Mucosa of rectum (tissue), 2 donors: Measurements from ENCODE around the gene SPAG17.

Source experiments
- H3K27ac ChIP-seq, 2 donors: one replicate each; pipeline ENCODE4 v1.7.0; 2013; ENCODE audit warnings: inconsistent platforms in 2 of 2, low read depth in 2 of 2, low read length in 2 of 2
- H3K27me3 ChIP-seq, 2 donors: one replicate each; pipeline ENCODE4 v1.7.0; 2013; ENCODE audit warnings: low read length in 2 of 2; ENCODE audit not compliant: control insufficient read depth in 2 of 2, insufficient read depth in 2 of 2
- H3K36me3 ChIP-seq, 2 donors: one replicate each; pipeline ENCODE4 v1.7.0; 2013; ENCODE audit warnings: low read length in 2 of 2; ENCODE audit not compliant: control insufficient read depth in 2 of 2, insufficient read depth in 2 of 2
- H3K4me1 ChIP-seq, 2 donors: one replicate each; pipeline ENCODE4 v1.7.0; 2013; ENCODE audit warnings: low read length in 2 of 2, mild to moderate bottlenecking in 1 of 2; ENCODE audit not compliant: control insufficient read depth in 2 of 2, insufficient read depth in 2 of 2
- H3K4me3 ChIP-seq, 2 donors: one replicate each; pipeline ENCODE4 v1.7.0; 2013; ENCODE audit warnings: low read length in 2 of 2
- H3K9ac ChIP-seq, 2 donors: one replicate each; pipeline ENCODE4 v1.7.0; 2013; ENCODE audit warnings: low read length in 2 of 2, low read depth in 1 of 2, mild to moderate bottlenecking in 1 of 2
- H3K9me3 ChIP-seq, 2 donors: one replicate each; pipeline ENCODE4 v1.7.0; 2013; ENCODE audit warnings: low read length in 2 of 2; ENCODE audit not compliant: control insufficient read depth in 2 of 2
- donor health status: healthy.
- donor health status: Normal muscosa, but diverticular disease.

SPAG17 gene

GRCh38 chr1:118043624-118044023 lies 141.4 kb downstream of the SPAG17 start:
- no peak overlapping the region for H3K27ac ChIP-seq
- H3K9ac ChIP-seq: no peak overlapping the region
- H3K4me3 ChIP-seq: no peak overlapping the region
- H3K27me3 ChIP-seq: no peaks in the 10 kb centered on the region
- no peaks in the 10 kb centered on the region for H3K9me3 ChIP-seq
- H3K4me1 ChIP-seq: no peaks in the 10 kb centered on the region
- H3K36me3 ChIP-seq: no peaks in the 10 kb centered on the region

GRCh38 chr1:118042501-118042900 lies 142.5 kb downstream of the SPAG17 start:
- Histone ChIP-seq H3K9me3 (no peaks in the 10 kb centered on the region), H3K9ac (no peak overlapping the region), H3K27ac (no peak overlapping the region), H3K4me1 (no peaks in the 10 kb centered on the region), H3K4me3 (no peak overlapping the region), H3K27me3 (no peaks in the 10 kb centered on the region), H3K36me3 (no peaks in the 10 kb centered on the region)

GRCh38 chr1:118039170-118039569 lies 145.9 kb downstream of the SPAG17 start:
- Histone ChIP-seq H3K9ac (no peak overlapping the region), H3K27me3 (no peaks in the 10 kb centered on the region), H3K9me3 (no peaks in the 10 kb centered on the region), H3K4me1 (no peaks in the 10 kb centered on the region), H3K36me3 (no peaks in the 10 kb centered on the region), H3K4me3 (no peak overlapping the region), H3K27ac (no peak overlapping the region)

GRCh38 chr1:118032883-118033282 lies 152.1 kb downstream of the SPAG17 start:
- H3K4me3 ChIP-seq: no peak overlapping the region
- no peaks in the 10 kb centered on the region for H3K27me3 ChIP-seq
- no peaks in the 10 kb centered on the region for H3K36me3 ChIP-seq
- H3K27ac ChIP-seq: no peak overlapping the region
- no peaks in the 10 kb centered on the region for H3K9me3 ChIP-seq
- no peak overlapping the region for H3K9ac ChIP-seq
- H3K4me1 ChIP-seq: no peaks in the 10 kb centered on the region

- H3K4me1 ChIP-seq: no peaks in the 10 kb centered on the region
- no peaks in the 10 kb centered on the region for H3K9me3 ChIP-seq
- no peak overlapping the region for H3K4me3 ChIP-seq
- H3K27ac ChIP-seq: no peak overlapping the region
- no peaks in the 10 kb centered on the region for H3K36me3 ChIP-seq
- peaks cover 0 to 6% of the 10 kb centered on the region in 2 donors for H3K27me3 ChIP-seq
- H3K9ac ChIP-seq: no peak overlapping the region
These were observed 156.8 kb downstream of the SPAG17 start for GRCh38 chr1:118028267-118028666.

- Histone ChIP-seq H3K36me3 (no peaks in the 10 kb centered on the region), H3K27me3 (peaks cover 0 to 6% of the 10 kb centered on the region in 2 donors), H3K27ac (no peak overlapping the region), H3K4me1 (no peaks in the 10 kb centered on the region), H3K9me3 (no peaks in the 10 kb centered on the region), H3K9ac (no peak overlapping the region), H3K4me3 (no peak overlapping the region)
These were observed 161.8 kb downstream of the SPAG17 start for GRCh38 chr1:118023199-118023598.

- H3K27me3 ChIP-seq: peaks cover 0 to 6% of the 10 kb centered on the region in 2 donors
- no peak overlapping the region for H3K9ac ChIP-seq
- no peak overlapping the region for H3K27ac ChIP-seq
- no peak overlapping the region for H3K4me3 ChIP-seq
- no peaks in the 10 kb centered on the region for H3K36me3 ChIP-seq
- no peaks in the 10 kb centered on the region for H3K4me1 ChIP-seq
- no peaks in the 10 kb centered on the region for H3K9me3 ChIP-seq
These were observed 163.4 kb downstream of the SPAG17 start for GRCh38 chr1:118021668-118022067.

- Histone ChIP-seq H3K27me3 (no peaks in the 10 kb centered on the region), H3K9me3 (no peaks in the 10 kb centered on the region), H3K27ac (no peak overlapping the region), H3K9ac (no peak overlapping the region), H3K4me1 (no peaks in the 10 kb centered on the region), H3K36me3 (no peaks in the 10 kb centered on the region), H3K4me3 (no peak overlapping the region)
These were observed 167.0 kb downstream of the SPAG17 start for GRCh38 chr1:118018060-118018459.

GRCh38 chr1:118013938-118014337 lies 171.1 kb downstream of the SPAG17 start:
- H3K27ac ChIP-seq: no peak overlapping the region
- H3K9ac ChIP-seq: no peak overlapping the region
- H3K4me1 ChIP-seq: no peaks in the 10 kb centered on the region
- no peak overlapping the region for H3K4me3 ChIP-seq
- H3K36me3 ChIP-seq: no peaks in the 10 kb centered on the region
- H3K9me3 ChIP-seq: no peaks in the 10 kb centered on the region
- no peaks in the 10 kb centered on the region for H3K27me3 ChIP-seq

GRCh38 chr1:118013336-118013735 lies 171.7 kb downstream of the SPAG17 start:
- no peaks in the 10 kb centered on the region for H3K9me3 ChIP-seq

GRCh38 chr1:118012515-118013124 lies 172.4 kb downstream of the SPAG17 start:
- no peaks in the 10 kb centered on the region for H3K36me3 ChIP-seq
- no peak overlapping the region for H3K27ac ChIP-seq
- H3K4me3 ChIP-seq: no peak overlapping the region
- H3K9ac ChIP-seq: no peak overlapping the region
- no peaks in the 10 kb centered on the region for H3K9me3 ChIP-seq
- H3K27me3 ChIP-seq: no peaks in the 10 kb centered on the region
- H3K4me1 ChIP-seq: no peaks in the 10 kb centered on the region

More at GRCh38 chr1:118013336-118013735, 171.7 kb downstream of the SPAG17 start:
- Histone ChIP-seq H3K36me3 (no peaks in the 10 kb centered on the region), H3K27me3 (no peaks in the 10 kb centered on the region), H3K4me1 (no peaks in the 10 kb centered on the region), H3K9ac (no peak overlapping the region), H3K4me3 (no peak overlapping the region), H3K27ac (no peak overlapping the region)
